H1 (cell line): ENCODE measurements around the gene CHRM4. TPM values are rescaled to one million over a fixed set of nuclear protein-coding genes. Genes with fewer than 3 reads are reported as not detected.

ENCODE experiments used
- CTCF ChIA-PET: fragments of 300-600 bp; sonication (Branson Sonifier 250); formaldehyde crosslinking; loops from one replicate; lab custom pipeline; 2021; ENCODE audit not compliant: partially characterized antibody; lab: Charles Lee
- POLR2A ChIA-PET: fragments of 300-600 bp; sonication (Branson Sonifier 250); formaldehyde crosslinking; loops from one replicate; lab custom pipeline; 2021; ENCODE audit warnings: inconsistent platforms; ENCODE audit not compliant: partially characterized antibody; lab: Charles Lee
- DNase-seq, 2 experiments: peaks; one replicate each; pipeline versions ENCODE4 v3.0.0 to v3.0.0-alpha.2; 2010 to 2022; ENCODE audit warnings: low spot score in 2 of 2, low read depth in 1 of 2, mixed read lengths in 1 of 2
- FAIRE-seq: peaks from 2 replicates; lab custom pipeline; 2011; peaks lifted over from hg19 to GRCh38; lab: Jason Lieb, UNC
- H2AFZ ChIP-seq: 2 replicates; pipeline ENCODE4 v1.8.1; 2012; ENCODE audit warnings: low read length, inconsistent platforms
- H2AK5ac ChIP-seq: 2 replicates; pipeline ENCODE4 v1.6.1; 2013; ENCODE audit warnings: low read depth, low read length
- H2BK120ac ChIP-seq: replicated peaks from 2 replicates; pipeline ENCODE3; 2013; ENCODE audit warnings: low read depth, low read length, inconsistent platforms
- H2BK12ac ChIP-seq: 2 replicates; pipeline ENCODE4 v1.6.1; 2013; ENCODE audit warnings: low read depth, low read length
- H2BK15ac ChIP-seq: 2 replicates; pipeline ENCODE4 v1.6.1; 2013; ENCODE audit warnings: low read length
- H2BK20ac ChIP-seq: 2 replicates; pipeline ENCODE4 v1.6.1; 2013; ENCODE audit warnings: low read length
- H2BK5ac ChIP-seq: 2 replicates; pipeline ENCODE4 v1.6.1; 2013; ENCODE audit warnings: low read depth, low read length
- H3K14ac ChIP-seq: 2 replicates; pipeline ENCODE4 v1.6.1; 2013; ENCODE audit warnings: inconsistent platforms; ENCODE audit not compliant: insufficient read length
- H3K18ac ChIP-seq: 2 replicates; pipeline ENCODE4 v1.6.1; 2013; ENCODE audit warnings: low read length; ENCODE audit errors: extremely low read depth
- H3K23ac ChIP-seq: 2 replicates; pipeline ENCODE4 v1.6.1; 2013; ENCODE audit warnings: inconsistent platforms; ENCODE audit not compliant: insufficient read length
- H3K23me2 ChIP-seq: 2 replicates; pipeline ENCODE4 v1.6.1; 2013; ENCODE audit warnings: low read depth, low read length
- H3K27ac ChIP-seq: 2 replicates; pipeline ENCODE4 v1.6.1; 2011; ENCODE audit warnings: low read depth, low read length, inconsistent platforms
- H3K27me3 ChIP-seq, 4 experiments: replicated peaks in 1 of 4; 1 replicate in 1 of 4; 2 replicates in 3 of 4; pipeline versions ENCODE4 v1.6.1 to v1.8.1; 2011 to 2013; ENCODE audit warnings: low read length in 3 of 4, mild to moderate bottlenecking in 3 of 4, inconsistent platforms in 2 of 4, mixed read lengths in 2 of 4, moderate library complexity in 1 of 4; ENCODE audit not compliant: control insufficient read depth in 3 of 4, insufficient read depth in 3 of 4; ENCODE audit errors: extremely low read depth in 1 of 4
- H3K36me3 ChIP-seq, 4 experiments: 2 replicates each; pipeline versions ENCODE4 v1.6.1 to v1.8.1; 2011 to 2013; ENCODE audit warnings: mild to moderate bottlenecking in 4 of 4, low read length in 3 of 4, moderate library complexity in 2 of 4, control low read depth in 1 of 4, inconsistent platforms in 1 of 4; ENCODE audit not compliant: insufficient read depth in 4 of 4, control insufficient read depth in 2 of 4
- H3K4ac ChIP-seq: replicated peaks from 2 replicates; pipeline ENCODE3; 2013; ENCODE audit warnings: low read length, low read depth, mixed read lengths, inconsistent platforms; ENCODE audit not compliant: insufficient read length
- H3K4me1 ChIP-seq, 4 experiments: replicated peaks in 1 of 4; 1 replicate in 1 of 4; 2 replicates in 3 of 4; pipeline versions ENCODE4 v1.6.1 to v1.8.1; 2011 to 2013; ENCODE audit warnings: low read length in 3 of 4, inconsistent platforms in 2 of 4, mixed read lengths in 1 of 4; ENCODE audit not compliant: insufficient read depth in 4 of 4, control insufficient read depth in 3 of 4
- H3K4me2 ChIP-seq, 2 experiments: 2 replicates each; pipeline versions ENCODE4 v1.6.1 to v1.8.1; 2011 to 2013; ENCODE audit warnings: low read depth in 2 of 2, low read length in 2 of 2, control low read depth in 1 of 2, inconsistent platforms in 1 of 2, mild to moderate bottlenecking in 1 of 2; ENCODE audit not compliant: insufficient read depth in 1 of 2
- H3K4me3 ChIP-seq, 4 experiments: fragments of 200-600, 300-600 bp in 1 of 4; sonication (generic), shearing (Covaris generic), sonication (Bioruptor Twin) in 1 of 4; 2 replicates each; pipeline versions ENCODE4 v1.5.1 to v1.8.1; 2011 to 2016; ENCODE audit warnings: low read length in 4 of 4, low read depth in 3 of 4, control low read depth in 2 of 4, inconsistent platforms in 2 of 4, mild to moderate bottlenecking in 2 of 4, mixed read lengths in 1 of 4, moderate library complexity in 1 of 4; ENCODE audit not compliant: insufficient read depth in 2 of 4; ENCODE audit errors: extremely low read depth in 1 of 4
- H3K56ac ChIP-seq: replicated peaks from 2 replicates; pipeline ENCODE3; 2013; ENCODE audit warnings: low read depth, mild to moderate bottlenecking, mixed read lengths, low read length, inconsistent platforms; ENCODE audit not compliant: insufficient read length
- H3K79me1 ChIP-seq: 2 replicates; pipeline ENCODE4 v1.6.1; 2013; ENCODE audit warnings: low read depth, low read length, control low read depth
- H3K79me2 ChIP-seq, 2 experiments: 2 replicates each; pipeline versions ENCODE4 v1.6.1 to v1.8.1; 2012 to 2013; ENCODE audit warnings: low read length in 2 of 2, mild to moderate bottlenecking in 2 of 2, inconsistent platforms in 1 of 2; ENCODE audit not compliant: insufficient read depth in 2 of 2, control insufficient read depth in 1 of 2
- H3K9ac ChIP-seq, 4 experiments: replicated peaks in 1 of 4; 1 replicate in 1 of 4; 2 replicates in 3 of 4; pipeline versions ENCODE4 v1.6.1 to v1.8.1; 2011 to 2013; ENCODE audit warnings: low read depth in 3 of 4, low read length in 3 of 4, control low read depth in 2 of 4, mild to moderate bottlenecking in 2 of 4, moderate library complexity in 2 of 4, inconsistent platforms in 1 of 4; ENCODE audit errors: extremely low read depth in 1 of 4
- H3K9me3 ChIP-seq, 2 experiments: 2 replicates each; pipeline versions ENCODE4 v1.6.1 to v1.8.1; 2012 to 2013; ENCODE audit warnings: mild to moderate bottlenecking in 2 of 2, moderate library complexity in 2 of 2, control low read depth in 1 of 2, inconsistent platforms in 1 of 2, low read depth in 1 of 2, low read length in 1 of 2, mixed read lengths in 1 of 2; ENCODE audit not compliant: insufficient read depth in 2 of 2
- H4K20me1 ChIP-seq, 2 experiments: replicated peaks in 1 of 2; 2 replicates each; pipeline versions ENCODE3 to v1.8.1; 2011 to 2013; ENCODE audit warnings: inconsistent platforms in 2 of 2, low read length in 2 of 2, mild to moderate bottlenecking in 1 of 2; ENCODE audit not compliant: insufficient read depth in 2 of 2, control insufficient read depth in 1 of 2
- H4K5ac ChIP-seq: 2 replicates; pipeline ENCODE4 v1.6.1; 2013; ENCODE audit warnings: low read length, low read depth, mixed read lengths, inconsistent platforms; ENCODE audit not compliant: insufficient read length
- H4K8ac ChIP-seq: 2 replicates; pipeline ENCODE4 v1.8.0; 2013; ENCODE audit warnings: mild to moderate bottlenecking, moderate library complexity, low read length, inconsistent platforms; ENCODE audit not compliant: insufficient read depth; ENCODE audit errors: extremely low read depth
- H4K91ac ChIP-seq: replicated peaks from 2 replicates; pipeline ENCODE3; 2013; ENCODE audit warnings: low read length, mixed read lengths, inconsistent platforms; ENCODE audit not compliant: insufficient read length
- GABPA ChIP-seq: IDR thresholded peaks from 2 replicates; pipeline ENCODE4 v1.6.1; 2011; ENCODE audit warnings: mild to moderate bottlenecking, low read length, moderate library complexity, borderline replicate concordance; ENCODE audit not compliant: insufficient read depth
- GTF2F1 ChIP-seq: IDR thresholded peaks from 2 replicates; pipeline ENCODE4 v1.6.1; 2012; ENCODE audit warnings: low read depth, low read length, improper control_type of control experiment, borderline replicate concordance
- KDM4A ChIP-seq: IDR thresholded peaks from one replicate; pipeline ENCODE4 v1.7.1; 2012; ENCODE audit warnings: low read depth, mild to moderate bottlenecking, moderate library complexity, low read length, inconsistent platforms; ENCODE audit not compliant: severe bottlenecking
- NRF1 ChIP-seq: IDR thresholded peaks from 2 replicates; pipeline ENCODE4 v1.6.1; 2011; ENCODE audit warnings: mild to moderate bottlenecking, low read depth, low read length, improper control_type of control experiment
- SUZ12 ChIP-seq: fragments of 200-600 bp; sonication (generic); IDR thresholded peaks from 2 replicates; pipeline ENCODE4 v1.6.1; 2012; ENCODE audit warnings: mild to moderate bottlenecking, inconsistent platforms, low read length, moderate library complexity, mixed read lengths
- WGBS, 2 experiments: shearing (Covaris generic) in 1 of 2; methylation state at CpG; one replicate each; pipeline versions ENCODE4 v1.1.6 to v1.1.7; 2013 to 2015; ENCODE audit warnings: low lambda C conversion rate in 2 of 2, mixed read lengths in 2 of 2, inconsistent platforms in 1 of 2, low coverage in 1 of 2, missing lambda C conversion rate in 1 of 2; ENCODE audit not compliant: insufficient replicate concordance in 2 of 2, insufficient coverage in 1 of 2, insufficient read length in 1 of 2; ENCODE audit errors: extremely low coverage in 1 of 2, missing lambda C conversion rate in 1 of 2; 5-methylcytosine and 5-hydroxymethylcytosine counted together
- polyA plus RNA-seq, 7 experiments: library from polyadenylated mRNA; depleted of rRNA in 3 of 7; stranded (reverse) in 5 of 7; unstranded in 2 of 7; fragments of >200 nt in 5 of 7; fragments of 200-250 nt in 2 of 7; gene quantifications; 1 replicate in 5 of 7; 2 replicates in 1 of 7; 4 replicates in 1 of 7; pipeline versions ENCODE4 v1.2.1 to v1.2.3, GENCODE V29; 2011 to 2013; ENCODE audit warnings: missing spikeins in 2 of 7, mixed read lengths in 2 of 7
- total RNA-seq: library from RNA; stranded (reverse); fragmentation: NEBNext Ultra II Directional; extraction: Animal tissue kit (Norgen Biotek cat#: 25700); gene quantifications from 2 replicates; pipeline ENCODE4 v1.2.1, GENCODE V29; 2021

Gene CHRM4
- total and polyA plus RNA-seq, 2 of the 8 experiments (the other 6 are each of a cell fraction or from before 2014, with no cell fraction given) = 1.1 to 1.3 TPM

GRCh38 chr11:46359953-46360352 lies 31.6 kb downstream of the CHRM4 start:
- peaks cover 29% of the 10 kb centered on the region for H3K79me1 ChIP-seq
- no peak overlapping the region for H4K5ac ChIP-seq
- H2BK120ac ChIP-seq = no peak overlapping the region
- FAIRE-seq = no peak
- no peaks in the 10 kb centered on the region for H3K27me3 ChIP-seq
- H3K79me2 ChIP-seq = peaks cover 0 to 72% of the 10 kb centered on the region in 2 experiments; a peak in 2 of 4 replicates
- 88% methylated on average over 1 of the region's 1 CpG; no CpG with 5 or more reads in 1 of the 2 experiments for WGBS, 2 experiments
- peaks cover 9 to 35% of the 10 kb centered on the region in 2 experiments for H4K20me1 ChIP-seq
- H3K56ac ChIP-seq = no peak overlapping the region
- TF ChIP-seq KDM4A (no peak), GTF2F1 (no peak), GABPA (no peak), NRF1 (no peak), SUZ12 (no peak)
- H2BK12ac ChIP-seq = no peak overlapping the region
- no peak overlapping the region for H2BK20ac ChIP-seq
- no peak overlapping the region for H3K4me3 ChIP-seq
- no peak overlapping the region for H4K91ac ChIP-seq
- no peak overlapping the region for H3K23ac ChIP-seq
- no peak overlapping the region for H3K14ac ChIP-seq
- no peak overlapping the region for H3K4ac ChIP-seq
- POLR2A ChIA-PET = interaction anchor here (1.2 to 7.8 kb wide), 3 partner anchors 9 to 29 kb away, joined by 3 to 69 read pairs (median 4); partner anchors contain the start of genes DGKZ and MDK
- no peak overlapping the region for H2AFZ ChIP-seq
- H3K4me1 ChIP-seq = peaks cover 0 to 21% (median 14%) of the 10 kb centered on the region in 4 experiments; a peak in 6 of 7 replicates
- H3K4me2 ChIP-seq = no peak overlapping the region
- no peak overlapping the region for H2BK15ac ChIP-seq
- no peak overlapping the region for H3K18ac ChIP-seq
- no peaks in the 10 kb centered on the region for H3K36me3 ChIP-seq
- H3K23me2 ChIP-seq = no peaks in the 10 kb centered on the region
- no peak overlapping the region for H3K27ac ChIP-seq
- no peak overlapping the region for H2BK5ac ChIP-seq
- no peak for DNase-seq
- CTCF ChIA-PET = interaction anchor here (0.6 to 44.5 kb wide), 7 partner anchors 0 to 297 kb away, joined by 3 to 1004 read pairs (median 7); partner anchors contain the start of genes DGKZ and MDK
- H3K9me3 ChIP-seq = no peaks in the 10 kb centered on the region
- H2AK5ac ChIP-seq = no peak overlapping the region
- no peak overlapping the region for H4K8ac ChIP-seq
- no peak overlapping the region for H3K9ac ChIP-seq
